Uterus (tissue), 2 donors: Measurements from ENCODE around the gene COL4A6.

Experiments used
- POLR2A ChIP-seq, 2 donors: fragments of 450-650 bp; IDR thresholded peaks; one replicate each; pipeline ENCODE4 v1.6.1; 2016; ENCODE audit warnings: antibody characterized with exemption in 2 of 2, mild to moderate bottlenecking in 1 of 2, moderate library complexity in 1 of 2
- TF ChIP-seq, protein P1 (sequence below), 4 experiments: fragments of 200-600 bp in 2 of 4; fragments of 450-650 bp in 2 of 4; sonication (generic) in 2 of 4; IDR thresholded peaks; one replicate each; pipeline ENCODE4 v1.5.1; 2016 to 2019; ENCODE audit warnings: antibody characterized with exemption in 4 of 4, mild to moderate bottlenecking in 2 of 4, moderate library complexity in 1 of 4

DNA sequence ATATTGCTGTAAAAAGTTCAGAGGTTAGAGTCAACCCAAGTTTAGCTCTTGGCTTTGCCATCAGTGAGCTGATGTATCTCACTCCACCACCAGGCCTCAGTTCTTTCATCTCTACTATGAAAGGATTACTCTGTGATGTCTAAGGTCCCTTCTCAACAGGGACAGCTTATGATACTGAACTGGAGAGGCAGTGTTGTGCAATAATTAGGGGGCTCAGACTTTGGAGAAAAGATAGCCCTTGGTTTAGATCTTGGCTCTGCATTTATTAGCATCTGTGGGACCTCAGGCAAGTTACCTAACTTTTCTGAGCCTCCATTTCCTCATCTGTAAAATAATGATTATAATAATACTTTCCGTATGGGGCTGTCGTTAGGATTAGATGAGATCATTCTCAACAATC is 89.0 kb downstream of the COL4A6 start:
- TF ChIP-seq, protein P1, sequence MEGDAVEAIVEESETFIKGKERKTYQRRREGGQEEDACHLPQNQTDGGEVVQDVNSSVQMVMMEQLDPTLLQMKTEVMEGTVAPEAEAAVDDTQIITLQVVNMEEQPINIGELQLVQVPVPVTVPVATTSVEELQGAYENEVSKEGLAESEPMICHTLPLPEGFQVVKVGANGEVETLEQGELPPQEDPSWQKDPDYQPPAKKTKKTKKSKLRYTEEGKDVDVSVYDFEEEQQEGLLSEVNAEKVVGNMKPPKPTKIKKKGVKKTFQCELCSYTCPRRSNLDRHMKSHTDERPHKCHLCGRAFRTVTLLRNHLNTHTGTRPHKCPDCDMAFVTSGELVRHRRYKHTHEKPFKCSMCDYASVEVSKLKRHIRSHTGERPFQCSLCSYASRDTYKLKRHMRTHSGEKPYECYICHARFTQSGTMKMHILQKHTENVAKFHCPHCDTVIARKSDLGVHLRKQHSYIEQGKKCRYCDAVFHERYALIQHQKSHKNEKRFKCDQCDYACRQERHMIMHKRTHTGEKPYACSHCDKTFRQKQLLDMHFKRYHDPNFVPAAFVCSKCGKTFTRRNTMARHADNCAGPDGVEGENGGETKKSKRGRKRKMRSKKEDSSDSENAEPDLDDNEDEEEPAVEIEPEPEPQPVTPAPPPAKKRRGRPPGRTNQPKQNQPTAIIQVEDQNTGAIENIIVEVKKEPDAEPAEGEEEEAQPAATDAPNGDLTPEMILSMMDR (IDR thresholded peaks at IDR 0.05): no peak
- no peak for TF ChIP-seq POLR2A (IDR thresholded peaks at IDR 0.05)
